ENCODE data around the gene ZNF764. TPM values are rescaled to one million over a fixed set of nuclear protein-coding genes. Genes with fewer than 3 reads are reported as not detected.

ZNF764 gene
- total RNA-seq, 1 experiment from 2014 or later: 3.2 TPM

Other genes with a start within 250 kb of the ZNF764 start
- gene CD2BP2, start 203.1 kb downstream of the ZNF764 start, total RNA-seq (2014; rRNA removed; shearing (Covaris generic)): 42.7 and 53.6 TPM in 2 replicates
- gene TBC1D10B, start 187.9 kb downstream of the ZNF764 start, total RNA-seq (2014; rRNA removed; shearing (Covaris generic)): 10.4 and 15.9 TPM in 2 replicates
- not detected in 2 replicates for gene MYL11, start 183.6 kb downstream of the ZNF764 start, total RNA-seq (2014; rRNA removed; shearing (Covaris generic))
- gene SEPTIN1, start 175.8 kb downstream of the ZNF764 start, total RNA-seq (2014; rRNA removed; shearing (Covaris generic)): not detected in 2 replicates
- 4.1 and 7.4 TPM in 2 replicates for gene ZNF48, start 163.0 kb downstream of the ZNF764 start, total RNA-seq (2014; rRNA removed; shearing (Covaris generic))
- 12.0 and 24.3 TPM in 2 replicates for gene ZNF771, start 150.8 kb downstream of the ZNF764 start, total RNA-seq (2014; rRNA removed; shearing (Covaris generic))
- gene DCTPP1, start 128.3 kb downstream of the ZNF764 start, total RNA-seq (2014; rRNA removed; shearing (Covaris generic)): 11.0 and 28.9 TPM in 2 replicates
- gene SEPHS2, start 112.5 kb downstream of the ZNF764 start, total RNA-seq (2014; rRNA removed; shearing (Covaris generic)): 7.3 and 8.9 TPM in 2 replicates
- not detected in 2 replicates for gene ITGAL, start 85.6 kb downstream of the ZNF764 start, total RNA-seq (2014; rRNA removed; shearing (Covaris generic))
- 22.7 and 29.2 TPM in 2 replicates for gene ZNF768, start 31.8 kb downstream of the ZNF764 start, total RNA-seq (2014; rRNA removed; shearing (Covaris generic))
- gene ZNF747, start 23.5 kb downstream of the ZNF764 start, total RNA-seq (2014; rRNA removed; shearing (Covaris generic)): 1.5 and 2.6 TPM in 2 replicates
- gene ZNF688, start 13.3 kb upstream of the ZNF764 start, total RNA-seq (2014; rRNA removed; shearing (Covaris generic)): 3.1 and 6.0 TPM in 2 replicates
- 1.3 and 3.1 TPM in 2 replicates for gene ZNF785, start 27.3 kb upstream of the ZNF764 start, total RNA-seq (2014; rRNA removed; shearing (Covaris generic))
- 9.6 TPM in 2 replicates for gene ZNF689, start 52.0 kb upstream of the ZNF764 start, total RNA-seq (2014; rRNA removed; shearing (Covaris generic))
- gene PRR14, start 92.6 kb upstream of the ZNF764 start, total RNA-seq (2014; rRNA removed; shearing (Covaris generic)): 5.2 and 13.6 TPM in 2 replicates
- 5.0 and 5.9 TPM in 2 replicates for gene FBRS, start 100.1 kb upstream of the ZNF764 start, total RNA-seq (2014; rRNA removed; shearing (Covaris generic))
- gene SRCAP, start 140.8 kb upstream of the ZNF764 start, total RNA-seq (2014; rRNA removed; shearing (Covaris generic)): 5.0 and 6.2 TPM in 2 replicates
- gene PHKG2, start 190.1 kb upstream of the ZNF764 start, total RNA-seq (2014; rRNA removed; shearing (Covaris generic)): 30.8 and 42.5 TPM in 2 replicates
- 1.9 and 11.0 TPM in 2 replicates for gene CFAP119, start 203.7 kb upstream of the ZNF764 start, total RNA-seq (2014; rRNA removed; shearing (Covaris generic))
- gene RNF40, start 203.9 kb upstream of the ZNF764 start, total RNA-seq (2014; rRNA removed; shearing (Covaris generic)): 57.9 and 79.2 TPM in 2 replicates
- 10.7 and 13.9 TPM in 2 replicates for gene ZNF629, start 228.8 kb upstream of the ZNF764 start, total RNA-seq (2014; rRNA removed; shearing (Covaris generic))